HuH-7.5 (cell line): Measurements from ENCODE around the gene RGS11.
"Not testable (repeated sequence)": the region's sequence is repeated elsewhere in the genome, so short reads cannot be mapped to it uniquely, and the experiment has no call there.

Experiments
- DNase-seq: peaks from one replicate; pipeline ENCODE4 v3.0.0; 2011; ENCODE audit warnings: low spot score

The RGS11 gene

GRCh38 chr16:280552-280951 lies 4.8 kb upstream of the RGS11 start, which contains the start of gene ARHGDIG:
TSS of gene ARHGDIG (plus strand) at chr16:280591. CDS start at chr16:280681, 90 bp downstream.
- no peak for DNase-seq

- DNase-seq, result no peak
Measured at GRCh38 chr16:280005-280460, 4.3 kb upstream of the RGS11 start.

GRCh38 chr16:279531-279930 lies 3.8 kb upstream of the RGS11 start:
- no peak for DNase-seq

DNA sequence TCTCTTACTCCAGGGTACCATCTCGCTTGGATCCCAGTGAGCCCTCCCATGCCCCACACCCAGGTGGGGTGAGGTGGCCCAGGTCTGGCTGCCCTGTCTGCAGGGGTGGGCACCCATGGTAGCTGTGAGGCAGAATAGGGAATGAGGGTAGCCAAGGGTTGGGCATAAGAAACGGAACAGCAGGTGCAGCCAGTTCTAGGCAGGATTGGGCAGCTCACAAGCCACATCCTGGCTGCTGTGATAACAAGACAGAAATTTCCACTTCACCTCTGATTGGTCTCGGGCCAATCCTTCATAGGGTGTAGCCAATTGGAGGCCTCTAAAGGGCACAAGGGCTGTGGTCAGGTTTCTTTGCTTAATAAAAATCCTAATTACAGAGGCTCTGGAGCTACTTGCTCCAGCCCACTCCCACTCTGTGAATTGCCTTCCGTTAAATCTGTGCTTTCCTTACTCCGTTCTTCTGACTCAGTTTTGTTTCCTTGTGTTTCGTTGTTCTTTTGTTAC lies 3.2 kb upstream of the RGS11 start:
- DNase-seq, result no peak

DNA sequence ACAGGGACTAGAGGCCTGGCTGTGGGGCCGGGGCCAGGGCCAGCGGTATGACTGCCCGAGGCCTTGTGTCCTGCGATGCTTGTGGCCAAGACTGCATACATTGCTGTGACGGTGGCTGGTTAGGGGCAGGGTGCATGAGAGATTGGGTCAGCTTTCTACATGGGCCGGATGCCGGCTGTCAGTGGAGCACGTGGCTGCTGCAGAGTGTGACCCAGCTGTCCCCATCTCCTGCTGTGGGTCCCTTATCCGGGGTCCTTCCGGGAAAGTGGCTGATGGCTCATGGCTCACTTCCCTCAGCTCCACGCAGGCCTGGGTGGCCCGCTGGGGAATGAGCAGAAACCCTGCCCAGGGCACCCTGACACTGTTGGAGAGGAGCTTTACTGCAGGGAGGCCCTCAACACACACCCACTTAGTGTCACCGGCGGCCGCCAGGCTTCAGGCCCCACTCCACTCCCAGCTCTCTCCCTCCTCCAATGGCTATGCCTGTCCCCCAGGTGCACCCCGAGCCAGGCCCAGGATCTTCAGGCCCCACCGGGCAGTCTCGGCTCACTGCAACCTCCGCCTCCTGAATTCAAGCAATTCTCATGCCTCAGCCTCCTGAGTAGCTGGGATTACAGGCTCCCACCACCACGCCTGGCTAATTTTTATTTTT lies 808 bp upstream of the RGS11 start:
- no peak for DNase-seq

DNA sequence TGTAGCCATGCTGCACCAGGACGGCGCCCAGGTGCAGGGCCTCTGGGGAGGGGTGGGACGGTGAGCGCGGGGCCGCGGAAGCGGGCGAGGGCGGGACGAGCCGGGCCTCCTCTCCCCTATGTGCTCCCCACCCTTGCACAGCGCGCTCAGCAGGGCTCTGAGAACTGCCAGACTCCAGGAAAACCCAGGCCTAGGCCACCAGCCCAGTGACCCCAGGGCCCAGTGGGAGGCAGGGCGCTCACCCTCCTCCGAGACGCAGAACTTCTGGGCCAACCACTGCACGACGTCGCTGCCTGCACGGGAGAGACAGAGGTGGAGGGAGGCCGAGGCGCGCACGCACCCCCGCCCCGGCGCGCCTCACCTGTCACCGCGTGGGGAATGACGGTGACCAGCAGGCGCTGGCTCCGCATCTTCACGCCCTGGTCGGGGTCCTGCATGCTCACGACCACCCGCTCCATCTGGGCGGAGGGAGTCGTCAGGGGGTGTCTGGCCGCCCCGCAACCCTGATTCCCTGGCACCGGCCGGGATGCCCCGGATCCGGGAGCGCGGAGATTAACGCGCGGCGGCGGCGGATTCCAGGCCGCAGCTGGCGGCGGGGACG lies 603 bp downstream of the RGS11 start:
- no peak for DNase-seq

DNA sequence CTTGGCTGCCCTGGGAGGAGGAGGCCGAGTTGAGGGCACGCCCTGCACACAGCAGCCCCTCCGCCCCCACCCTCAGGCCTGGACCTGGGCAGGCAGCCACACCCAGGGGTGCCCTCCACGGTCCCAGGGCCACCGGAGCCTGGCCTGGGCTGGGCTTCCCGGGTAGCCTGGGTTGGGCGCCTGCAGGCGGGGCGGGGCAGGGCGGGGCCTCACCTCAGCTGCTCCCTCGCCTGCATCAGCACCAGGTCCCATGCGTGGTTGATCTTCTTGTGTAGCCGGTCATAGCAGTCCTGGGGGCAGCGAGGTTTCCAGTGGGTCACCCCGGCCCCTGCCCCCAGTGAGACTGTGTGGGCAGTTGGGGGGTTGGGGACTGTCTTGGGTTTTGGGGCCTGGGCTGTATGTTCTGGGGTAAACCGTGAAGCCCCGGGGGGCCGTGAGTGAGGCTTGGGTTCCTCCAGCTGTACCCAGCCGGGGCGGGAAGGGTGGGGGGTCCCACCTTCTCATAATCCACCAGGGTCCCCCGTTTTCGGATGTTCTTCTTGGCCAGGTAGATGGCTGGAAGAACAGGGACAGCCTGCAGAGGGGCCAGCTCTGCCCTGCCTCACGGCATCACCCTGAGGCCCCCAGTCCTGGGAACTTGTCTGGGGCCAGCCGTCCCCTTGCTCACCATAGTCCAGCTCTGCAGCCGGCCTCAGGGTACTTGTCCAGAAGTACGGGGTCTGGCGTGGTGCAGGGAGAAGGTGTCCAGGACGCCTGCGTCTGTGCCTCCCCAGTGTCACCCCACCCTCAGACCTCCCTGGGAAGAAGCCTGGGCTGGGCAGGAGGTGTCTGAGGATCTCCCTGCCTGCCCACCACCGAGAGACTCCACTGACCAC lies 2.0 kb downstream of the RGS11 start:
- DNase-seq, result peak; percentile 83

- no peak for DNase-seq
Measured at GRCh38 chr16:272633-273546, 2.9 kb downstream of the RGS11 start.

DNA sequence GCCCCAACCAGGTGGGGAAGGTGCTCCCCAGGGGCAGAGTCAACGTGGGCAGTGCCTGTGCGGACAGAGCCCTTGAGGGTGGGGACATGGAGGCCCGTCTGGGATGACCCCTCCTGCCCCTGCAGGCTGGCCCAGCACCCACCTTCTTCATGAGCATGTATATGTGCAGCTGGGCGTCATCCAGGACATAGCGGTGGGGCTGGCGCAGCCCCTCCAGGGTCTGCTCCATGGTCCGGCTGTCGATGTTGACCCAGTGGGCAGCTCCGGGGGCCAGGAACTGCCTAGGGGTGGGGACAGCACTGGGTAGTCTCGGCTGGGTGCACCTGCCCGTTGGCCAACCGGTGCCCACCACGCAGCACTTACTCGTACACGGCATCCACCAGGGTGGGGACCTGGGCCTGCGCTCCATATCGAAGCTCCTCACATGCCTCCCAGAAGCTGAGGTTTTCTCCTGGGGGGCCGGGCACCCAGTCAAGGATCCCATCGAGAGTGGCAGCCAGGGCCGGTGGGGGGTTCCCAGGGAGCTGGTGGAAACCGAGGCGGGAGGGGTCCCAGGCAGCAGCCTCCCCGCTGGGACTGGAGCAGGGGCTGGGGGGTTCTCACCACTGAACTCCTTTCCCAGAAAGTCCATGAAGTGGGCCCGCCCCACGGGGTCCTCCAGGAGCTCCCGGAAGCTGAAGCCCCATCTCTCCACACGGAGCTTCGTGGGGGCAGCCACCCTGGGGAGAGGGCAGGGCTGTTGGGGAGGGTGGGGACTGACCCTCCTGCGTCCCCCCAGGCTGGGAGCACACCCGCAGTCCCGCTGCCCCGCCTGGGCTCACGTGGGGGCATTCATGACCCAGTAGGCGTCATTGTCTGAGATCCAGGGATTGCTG lies 5.1 kb downstream of the RGS11 start:
- no peak for DNase-seq

GRCh38 chr16:269061-269796 lies 6.5 kb downstream of the RGS11 start:
- DNase-seq, result no peak

DNA sequence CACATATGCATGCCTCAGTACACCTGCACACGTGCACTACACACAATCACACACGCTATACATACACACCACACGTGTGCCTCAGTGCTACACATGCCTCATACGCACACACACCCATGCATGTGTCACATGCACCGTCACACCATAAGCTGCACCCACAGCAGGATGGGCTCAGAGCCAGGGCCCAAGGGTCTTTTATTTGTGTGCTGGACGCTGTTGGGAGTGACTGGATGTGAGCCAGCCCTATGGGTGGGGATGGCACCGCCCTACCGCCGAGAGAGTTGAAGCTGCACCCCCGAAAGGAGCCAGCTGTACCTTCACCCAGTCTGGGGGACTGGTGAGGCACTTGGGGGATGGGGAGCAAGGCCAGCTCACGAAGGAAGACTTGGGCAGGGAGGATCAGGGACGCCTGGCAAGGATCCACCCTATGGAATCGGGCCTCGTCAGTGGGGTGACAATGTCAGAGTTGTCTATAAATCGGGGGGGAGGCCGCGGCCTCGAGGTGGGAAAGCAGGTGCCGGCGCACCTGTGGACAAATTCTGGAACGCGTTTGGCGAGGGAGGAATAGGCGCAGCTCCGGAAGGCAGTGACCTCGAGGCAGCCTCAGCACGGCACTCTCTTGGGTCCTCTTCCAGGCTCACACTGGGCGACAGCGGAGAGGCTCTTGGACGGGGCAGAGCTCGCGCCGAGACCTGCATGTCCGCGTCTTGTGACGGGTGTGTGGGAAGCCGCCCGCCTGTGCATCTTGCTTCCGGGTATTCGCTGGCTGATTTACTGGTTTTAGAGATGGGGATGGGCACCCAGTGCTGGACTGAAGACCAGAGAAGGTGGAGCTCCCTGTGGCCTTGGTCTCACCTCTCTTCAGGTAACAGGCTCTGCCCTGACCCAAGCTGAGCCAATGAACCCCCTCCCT lies 7.3 kb downstream of the RGS11 start:
- no peak for DNase-seq

GRCh38 chr16:267562-267961 lies 8.2 kb downstream of the RGS11 start:
- not testable (repeated sequence) for DNase-seq

- DNase-seq, result no peak
Measured at GRCh38 chr16:266258-267164, 9.2 kb downstream of the RGS11 start.

DNA sequence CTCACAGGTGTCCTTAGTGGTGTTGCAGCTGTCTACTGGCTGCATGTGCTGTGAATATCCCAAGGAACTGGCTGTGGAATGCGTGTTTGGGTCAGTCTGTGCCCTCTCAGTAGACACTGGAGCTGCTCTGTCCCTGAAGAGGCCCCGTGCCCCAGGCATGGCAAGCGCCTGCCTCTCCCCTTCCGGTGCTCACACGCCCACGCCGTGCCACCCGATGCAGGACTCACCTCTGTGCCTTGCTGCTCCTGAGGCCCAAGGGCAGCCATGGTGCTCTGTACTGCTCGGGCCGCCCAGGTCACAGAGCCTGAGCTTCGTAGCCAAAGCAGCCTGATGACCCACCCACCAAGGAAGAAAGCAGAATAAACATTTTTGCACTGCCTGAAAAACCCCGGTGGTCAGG lies 10.0 kb downstream of the RGS11 start:
- no peak for DNase-seq

DNA sequence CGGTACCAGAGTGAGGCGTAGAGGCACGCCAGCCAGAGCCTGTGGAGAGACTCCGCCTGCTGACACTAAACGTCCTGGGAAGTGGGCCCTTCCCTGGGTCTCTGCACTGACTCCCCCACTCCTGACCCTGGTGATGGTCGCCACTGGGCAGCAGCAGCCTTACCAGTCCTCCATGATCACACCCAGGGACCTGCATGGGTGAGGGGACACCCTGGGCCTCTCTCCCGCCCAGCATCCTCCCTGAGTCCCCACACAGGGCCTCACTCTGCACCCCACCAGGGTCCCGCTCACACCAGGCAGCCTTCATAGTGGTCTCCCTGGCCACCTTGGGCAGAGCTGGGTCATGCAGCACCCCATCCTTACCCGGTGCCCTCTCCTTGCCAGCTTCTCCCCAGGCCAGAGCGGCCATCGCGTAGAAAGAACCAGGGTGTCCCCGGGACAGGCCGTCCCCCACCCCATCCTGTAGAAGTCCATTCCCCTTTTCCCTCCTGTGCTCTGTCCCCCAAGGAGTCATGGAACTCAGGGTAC lies 10.7 kb downstream of the RGS11 start:
- no peak for DNase-seq

GRCh38 chr16:264440-264951 lies 11.2 kb downstream of the RGS11 start:
- no peak for DNase-seq

DNA sequence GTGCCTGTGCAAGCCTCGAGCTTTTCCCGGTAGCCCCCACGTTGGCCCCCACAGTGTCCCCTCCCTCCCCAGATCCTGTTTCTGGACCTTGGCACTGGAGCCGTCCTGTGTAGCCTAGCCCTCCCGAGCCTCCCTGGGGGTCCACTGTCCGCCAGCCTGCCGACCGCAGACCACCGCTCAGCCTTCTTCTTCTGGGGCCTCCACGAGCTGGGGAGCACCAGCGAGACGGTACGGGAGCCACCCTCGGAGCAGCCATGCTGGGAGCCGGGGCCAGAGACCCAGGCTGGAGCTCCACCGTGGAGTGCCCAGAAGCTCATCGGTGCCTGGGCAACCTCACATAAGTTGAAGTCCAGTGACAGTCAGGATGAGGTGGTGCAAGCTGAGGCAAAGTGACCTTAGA lies 11.8 kb downstream of the RGS11 start:
- DNase-seq, result no peak
